NCI-H345 treated with DMSO at 0.1 percent for 48 hours (cell line): Measurements from ENCODE around the gene WFIKKN1.

Experiments used
- DNase-seq: peaks from one replicate; lab custom pipeline; 2025; ENCODE audit not compliant: unreplicated experiment; lab: John Stamatoyannopoulos, UW

The WFIKKN1 gene

DNA sequence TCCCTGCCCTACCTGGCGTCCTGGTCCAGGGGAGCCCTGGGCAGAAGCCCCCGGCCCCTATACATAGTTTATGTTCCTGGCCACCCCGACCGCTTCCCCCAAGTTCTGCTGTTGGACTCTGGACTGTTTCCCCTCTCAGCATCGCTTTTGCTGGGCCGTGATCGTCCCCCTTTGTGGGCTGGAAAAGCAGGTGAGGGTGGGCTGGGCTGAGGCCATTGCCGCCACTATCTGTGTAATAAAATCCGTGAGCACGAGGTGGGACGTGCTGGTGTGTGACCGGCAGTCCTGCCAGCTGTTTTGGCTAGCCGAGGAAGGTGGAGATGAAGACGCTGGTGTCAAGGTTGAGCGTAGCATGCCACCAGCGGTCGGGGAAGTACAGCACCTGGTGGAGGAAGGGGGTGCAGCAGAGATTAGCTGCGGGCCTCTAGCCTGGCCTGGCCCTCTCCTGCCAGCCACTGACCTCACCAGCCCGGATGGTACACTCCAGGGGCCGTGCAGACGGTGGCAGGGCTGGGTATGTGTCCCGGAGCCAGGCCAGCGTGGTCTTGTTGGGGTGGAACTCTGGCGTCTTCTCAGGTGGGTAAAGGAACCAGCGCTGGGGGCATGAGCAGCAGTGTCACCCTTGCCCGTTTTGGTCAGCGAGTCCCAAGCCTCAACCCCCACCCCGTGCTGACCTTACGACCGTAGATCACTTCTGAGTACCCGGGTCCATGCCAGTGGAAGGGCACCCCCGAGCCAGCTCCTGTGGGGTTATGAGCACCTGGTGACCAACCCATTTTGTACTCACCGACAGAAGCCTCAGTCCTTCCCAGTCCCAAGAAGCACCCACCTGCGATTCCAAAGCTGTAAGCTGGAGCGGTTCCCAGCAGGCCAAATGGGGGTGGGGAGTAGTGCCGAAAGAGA, 52.0 kb downstream of the WFIKKN1 start:
- DNase-seq: no peak

DNA sequence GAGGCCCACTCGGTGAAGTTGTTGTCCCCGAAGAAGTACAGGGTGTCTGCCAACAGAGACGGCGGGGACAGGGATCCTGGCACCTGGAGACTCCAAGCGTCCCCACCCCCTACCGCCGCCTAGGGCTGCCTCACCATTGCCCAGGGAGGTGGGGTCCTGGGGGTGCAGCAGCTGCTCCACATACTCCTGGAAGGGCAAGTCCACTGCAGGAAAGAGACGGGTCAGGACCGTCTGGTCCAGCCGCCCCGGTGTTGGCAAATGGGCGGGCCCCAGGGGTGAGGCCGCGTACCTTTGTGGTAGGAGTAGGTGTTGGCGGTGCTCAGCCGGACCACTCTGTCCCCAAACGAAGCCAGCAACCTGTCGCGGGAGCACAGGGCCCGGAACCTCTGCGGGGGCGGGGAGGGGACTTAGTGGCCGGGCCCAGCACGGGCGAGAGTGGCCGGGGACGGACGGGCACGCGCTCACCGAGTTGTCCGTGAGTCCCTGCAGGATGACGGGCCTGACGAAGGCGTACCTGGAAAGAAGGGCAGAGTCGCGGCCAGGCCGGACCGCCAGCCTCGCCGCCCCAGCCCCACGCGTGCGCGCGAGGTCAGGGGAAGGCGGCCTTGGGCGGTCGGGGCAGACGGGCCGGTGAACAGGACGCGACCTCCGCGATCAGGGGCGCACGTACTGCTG, 52.7 kb downstream of the WFIKKN1 start:
- DNase-seq: no peak
